ENCODE measurements around the gene RGS6.

Gene RGS6

GRCh38 chr14:72013721-72014345, 81.6 kb downstream of the RGS6 start:
- FAIRE-seq (peak; percentile 42), DNase-seq (ENCODE audit: low spot score) (no peak)

- DNase-seq (ENCODE audit: low spot score), result no peak
- no peak for FAIRE-seq
These were observed 82.3 kb downstream of the RGS6 start for GRCh38 chr14:72014486-72014885.

- FAIRE-seq (no peak), DNase-seq (ENCODE audit: low spot score) (no peak)
These were observed 85.1 kb downstream of the RGS6 start for GRCh38 chr14:72017290-72017689.

- peak; percentile 82 for FAIRE-seq
- DNase-seq (ENCODE audit: low spot score), result peak; percentile 81
These were observed 91.2 kb downstream of the RGS6 start for GRCh38 chr14:72023128-72024042.

- FAIRE-seq (peak; percentile 13), DNase-seq (ENCODE audit: low spot score) (peak; percentile 43)
These were observed 91.8 kb downstream of the RGS6 start for GRCh38 chr14:72024043-72024407.

GRCh38 chr14:72024504-72024903, 92.3 kb downstream of the RGS6 start:
- peak; percentile 74 for FAIRE-seq
- DNase-seq (ENCODE audit: low spot score), result no peak

- FAIRE-seq, result peak; percentile 95
- DNase-seq (ENCODE audit: low spot score), result no peak
These were observed 94.3 kb downstream of the RGS6 start for GRCh38 chr14:72026536-72026935.

- DNase-seq (ENCODE audit: low spot score) (no peak), FAIRE-seq (peak; percentile 30)
These were observed 94.8 kb downstream of the RGS6 start for GRCh38 chr14:72027061-72027460.

- FAIRE-seq (peak; percentile 92), DNase-seq (ENCODE audit: low spot score) (no peak)
These were observed 101.1 kb downstream of the RGS6 start for GRCh38 chr14:72033365-72033764.

- DNase-seq (ENCODE audit: low spot score), result no peak
- FAIRE-seq, result no peak
These were observed 108.3 kb downstream of the RGS6 start for GRCh38 chr14:72040528-72040927.

- DNase-seq (ENCODE audit: low spot score) (no peak), FAIRE-seq (no peak)
These were observed 113.0 kb downstream of the RGS6 start for GRCh38 chr14:72045271-72045670.

GRCh38 chr14:72045885-72046284, 113.7 kb downstream of the RGS6 start:
- no peak for FAIRE-seq

GRCh38 chr14:72049462-72049861, 117.2 kb downstream of the RGS6 start:
- DNase-seq (ENCODE audit: low spot score) (peak; percentile 43), FAIRE-seq (peak; percentile 52)

More at GRCh38 chr14:72045885-72046284, 113.7 kb downstream of the RGS6 start:
- no peak for DNase-seq (ENCODE audit: low spot score)

GRCh38 chr14:72052356-72052755, 120.1 kb downstream of the RGS6 start:
- DNase-seq (ENCODE audit: low spot score) (no peak), FAIRE-seq (no peak)

GRCh38 chr14:72053651-72054050, 121.4 kb downstream of the RGS6 start:
- DNase-seq (ENCODE audit: low spot score) (no peak), FAIRE-seq (no peak)

- FAIRE-seq, result no peak
- no peak for DNase-seq (ENCODE audit: low spot score)
These were observed 122.7 kb downstream of the RGS6 start for GRCh38 chr14:72054911-72055310.

GRCh38 chr14:72057701-72058285, 125.6 kb downstream of the RGS6 start:
- DNase-seq (ENCODE audit: low spot score), result no peak
- FAIRE-seq, result no peak

- no peak for FAIRE-seq
These were observed 128.2 kb downstream of the RGS6 start for GRCh38 chr14:72060460-72060859.

GRCh38 chr14:72060917-72061316, 128.7 kb downstream of the RGS6 start:
- DNase-seq (ENCODE audit: low spot score), result peak; percentile 39
- no peak for FAIRE-seq

More at GRCh38 chr14:72060460-72060859, 128.2 kb downstream of the RGS6 start:
- no peak for DNase-seq (ENCODE audit: low spot score)

GRCh38 chr14:72061718-72062117, 129.5 kb downstream of the RGS6 start:
- DNase-seq (ENCODE audit: low spot score) (peak; percentile 27), FAIRE-seq (peak; percentile 53)

- FAIRE-seq (peak; percentile 91), DNase-seq (ENCODE audit: low spot score) (no peak)
These were observed 131.6 kb downstream of the RGS6 start for GRCh38 chr14:72063761-72064282.

- FAIRE-seq (no peak), DNase-seq (ENCODE audit: low spot score) (no peak)
These were observed 132.3 kb downstream of the RGS6 start for GRCh38 chr14:72064501-72064900.
